CD4-positive, alpha-beta T cell (primary cell): ENCODE results near the gene ANKLE1. TPM values are rescaled to one million over a fixed set of nuclear protein-coding genes. Genes with fewer than 3 reads are reported as not detected.

Experiments used
- ATAC-seq: fragments of 200-7000 bp; cut with Tn5 transposase; one replicate; pipeline ENCODE4 v1.10.0; 2022; ENCODE audit warnings: mild to moderate bottlenecking; ENCODE audit not compliant: poor library complexity
- CTCF ChIA-PET: fragments of 350-600 bp; sonication (Branson Sonifier 250); formaldehyde crosslinking; loops from one replicate; lab custom pipeline; 2021; ENCODE audit warnings: antibody characterized with exemption, inconsistent platforms; lab: Charles Lee
- POLR2A ChIA-PET: fragments of 350-600 bp; sonication (Branson Sonifier 250); formaldehyde crosslinking; loops from one replicate; lab custom pipeline; 2021; ENCODE audit warnings: antibody characterized with exemption, inconsistent platforms; lab: Charles Lee
- DNase-seq, 14 experiments: peaks; one replicate each; pipeline ENCODE4 v3.0.0-alpha.2; 2013 to 2020; ENCODE audit warnings: mixed read lengths in 2 of 14
- H3K27ac ChIP-seq, 2 donors: one replicate each; pipeline versions ENCODE4 v1.5.1 to v1.7.0; 2013; ENCODE audit warnings: low read length in 2 of 2, low read depth in 1 of 2, mild to moderate bottlenecking in 1 of 2
- H3K27me3 ChIP-seq, 2 experiments: 1 replicate in 1 of 2; 2 replicates in 1 of 2; pipeline versions ENCODE4 v1.6.1 to v1.7.0; 2013; ENCODE audit warnings: low read length in 2 of 2, control low read depth in 1 of 2, mild to moderate bottlenecking in 1 of 2, moderate library complexity in 1 of 2; ENCODE audit not compliant: insufficient read depth in 2 of 2, control insufficient read depth in 1 of 2
- H3K36me3 ChIP-seq: one replicate; pipeline ENCODE4 v1.6.1; 2013; ENCODE audit warnings: low read length, control low read depth; ENCODE audit not compliant: insufficient read depth
- H3K4me1 ChIP-seq: one replicate; pipeline ENCODE4 v1.6.1; 2013; ENCODE audit warnings: low read length, control low read depth; ENCODE audit not compliant: insufficient read depth
- H3K4me3 ChIP-seq: one replicate; pipeline ENCODE4 v1.5.1; 2013; ENCODE audit warnings: mild to moderate bottlenecking, low read length, moderate library complexity
- H3K9me3 ChIP-seq, 2 experiments: 1 replicate in 1 of 2; 2 replicates in 1 of 2; pipeline versions ENCODE4 v1.6.1 to v1.7.0; 2013; ENCODE audit warnings: low read length in 2 of 2, mild to moderate bottlenecking in 2 of 2, control low read depth in 1 of 2, moderate library complexity in 1 of 2; ENCODE audit not compliant: control insufficient read depth in 1 of 2, insufficient read depth in 1 of 2
- H3K27ac Mint-ChIP-seq: one replicate; pipeline ENCODE4 v1.8.0; 2020; ENCODE audit warnings: mixed read lengths
- H3K27me3 Mint-ChIP-seq: one replicate; pipeline ENCODE4 v1.8.0; 2021; ENCODE audit warnings: mixed read lengths
- H3K36me3 Mint-ChIP-seq: one replicate; pipeline ENCODE4 v1.8.0; 2021; ENCODE audit warnings: low read depth, mixed read lengths
- H3K4me1 Mint-ChIP-seq: one replicate; pipeline ENCODE4 v1.8.0; 2021; ENCODE audit warnings: low read depth, mixed read lengths
- H3K4me3 Mint-ChIP-seq: one replicate; pipeline ENCODE4 v1.8.0; 2020; ENCODE audit warnings: mild to moderate bottlenecking, mixed read lengths
- H3K9me3 Mint-ChIP-seq: one replicate; pipeline ENCODE4 v1.8.0; 2020; ENCODE audit warnings: mixed read lengths
- intact Hi-C, 2 experiments: fragments of 100-400 bp; cut with DNase I in 1 of 2; cut with micrococcal nuclease in 1 of 2; formaldehyde crosslinking; loops; one replicate each; pipeline versions ENCODE4 v1.15.1 to v1.9.0; 2023 to 2025; cut with DNase I, micrococcal nuclease
- total RNA-seq, 174 experiments: library from RNA in 2 of 174; stranded (reverse) in 2 of 174; gene quantifications; one replicate each; pipeline ENCODE4 v1.2.3 and lab custom pipeline; 2021 to 2026
- TF ChIP-seq, protein P1 (sequence below): fragments of 200-600 bp; IDR thresholded peaks from one replicate; pipeline ENCODE4 v1.8.0; 2022; ENCODE audit warnings: antibody characterized with exemption, mild to moderate bottlenecking

ANKLE1 gene
- total RNA-seq, 2 experiments from 2014 or later = 0.85 to 1.9 TPM

DNA sequence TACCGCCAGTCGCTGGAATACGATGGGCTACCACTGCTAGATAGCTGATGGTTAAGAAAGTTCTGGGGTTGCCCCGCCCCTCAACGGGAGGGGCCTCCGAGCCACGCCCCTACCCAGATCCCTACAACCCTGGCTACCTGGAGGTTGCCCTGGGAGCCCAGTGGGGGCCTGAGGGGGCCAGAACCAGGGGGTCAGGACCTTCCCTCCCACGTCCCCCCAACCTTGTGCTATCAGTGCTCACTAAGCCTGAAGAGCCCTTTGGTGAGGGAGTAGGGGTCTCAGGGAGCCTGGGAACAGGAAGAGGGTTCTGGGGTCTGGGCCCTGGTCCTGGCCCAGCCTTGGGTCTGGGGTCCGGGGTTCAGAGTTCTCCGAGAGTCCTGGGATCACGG is 46.8 kb upstream of the ANKLE1 start:
- TF ChIP-seq, protein P1, sequence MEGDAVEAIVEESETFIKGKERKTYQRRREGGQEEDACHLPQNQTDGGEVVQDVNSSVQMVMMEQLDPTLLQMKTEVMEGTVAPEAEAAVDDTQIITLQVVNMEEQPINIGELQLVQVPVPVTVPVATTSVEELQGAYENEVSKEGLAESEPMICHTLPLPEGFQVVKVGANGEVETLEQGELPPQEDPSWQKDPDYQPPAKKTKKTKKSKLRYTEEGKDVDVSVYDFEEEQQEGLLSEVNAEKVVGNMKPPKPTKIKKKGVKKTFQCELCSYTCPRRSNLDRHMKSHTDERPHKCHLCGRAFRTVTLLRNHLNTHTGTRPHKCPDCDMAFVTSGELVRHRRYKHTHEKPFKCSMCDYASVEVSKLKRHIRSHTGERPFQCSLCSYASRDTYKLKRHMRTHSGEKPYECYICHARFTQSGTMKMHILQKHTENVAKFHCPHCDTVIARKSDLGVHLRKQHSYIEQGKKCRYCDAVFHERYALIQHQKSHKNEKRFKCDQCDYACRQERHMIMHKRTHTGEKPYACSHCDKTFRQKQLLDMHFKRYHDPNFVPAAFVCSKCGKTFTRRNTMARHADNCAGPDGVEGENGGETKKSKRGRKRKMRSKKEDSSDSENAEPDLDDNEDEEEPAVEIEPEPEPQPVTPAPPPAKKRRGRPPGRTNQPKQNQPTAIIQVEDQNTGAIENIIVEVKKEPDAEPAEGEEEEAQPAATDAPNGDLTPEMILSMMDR = no peak
- Mint-ChIP-seq H3K9me3 (no peaks in the 10 kb centered on the region), H3K27ac (peak overlapping the region; percentile 47), H3K36me3 (no peaks in the 10 kb centered on the region), H3K4me1 (peaks cover 6% of the 10 kb centered on the region), H3K27me3 (no peaks in the 10 kb centered on the region), H3K4me3 (peak overlapping the region; percentile 87)
- DNase-seq = peak in 13 of 14 experiments; percentile 27 to 79 (median 55)
- intact Hi-C loops = loop anchor here (1.0 to 2.0 kb wide), 5 partner anchors 20 to 168 kb away; partner anchors contain the start of genes USE1 (in 2 of the 2), HAUS8 (in 1 of the 2) and MYO9B (in 1 of the 2)
- Histone ChIP-seq H3K27me3 (no peaks in the 10 kb centered on the region), H3K4me1 (peaks cover 22% of the 10 kb centered on the region), H3K36me3 (no peaks in the 10 kb centered on the region), H3K9me3 (no peaks in the 10 kb centered on the region), H3K4me3 (peak overlapping the region; percentile 87), H3K27ac (peak overlapping the region in 1 of 2 donors; percentile 34)
- ChIA-PET POLR2A (interaction anchor here (0.8 to 3.6 kb wide), 13 partner anchors 9 to 167 kb away, joined by 3 to 51 read pairs (median 4); partner anchors contain the start of genes BABAM1, HAUS8, MYO9B and OCEL1), CTCF (interaction anchor here (0.8 to 2.5 kb wide), 12 partner anchors 8 to 157 kb away, joined by 3 to 14 read pairs (median 6); partner anchors contain the start of genes BABAM1, OCEL1 and USE1)
- peak; percentile 63 for ATAC-seq

DNA sequence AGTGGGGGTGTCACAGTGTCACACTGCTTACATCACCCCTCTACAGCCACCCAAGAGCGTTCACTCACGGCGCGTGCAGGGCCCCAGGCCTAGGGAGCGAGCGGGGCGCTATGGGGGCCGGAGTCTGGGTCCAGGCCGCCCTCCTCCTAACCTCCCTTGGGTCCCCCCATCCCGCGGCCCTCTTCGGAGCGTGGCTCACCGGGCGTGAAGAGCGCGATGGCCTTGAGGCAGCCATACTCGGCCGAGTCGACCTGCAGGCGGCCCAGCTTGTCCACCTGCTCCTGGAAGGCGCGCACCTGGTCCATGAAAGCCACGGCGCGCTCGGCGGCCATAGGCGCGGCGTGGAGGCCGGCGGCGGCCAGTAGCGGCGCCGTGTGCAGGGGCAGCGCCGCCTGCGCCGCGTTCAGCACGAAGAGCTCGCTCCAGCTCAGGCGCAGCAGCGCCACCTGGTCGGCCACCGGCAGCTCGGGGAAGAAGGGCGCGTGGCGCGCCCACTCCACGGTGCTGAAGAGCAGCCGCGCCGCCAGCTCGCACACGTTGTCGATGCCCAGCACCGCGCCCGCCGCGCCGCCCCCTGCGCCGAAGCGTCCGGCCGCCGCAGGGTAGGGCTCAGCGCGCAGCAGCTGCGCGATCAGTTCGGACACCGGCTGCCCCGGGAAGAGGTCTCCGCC is 46.3 kb upstream of the ANKLE1 start:
- CTCF ChIA-PET = interaction anchor here (0.7 to 2.5 kb wide), 13 partner anchors 9 to 156 kb away, joined by 3 to 14 read pairs (median 5); partner anchors contain the start of genes BABAM1, OCEL1 and USE1
- Histone ChIP-seq H3K27ac (peak overlapping the region in 1 of 2 donors; percentile 34), H3K4me3 (peak overlapping the region; percentile 87), H3K36me3 (no peaks in the 10 kb centered on the region), H3K27me3 (no peaks in the 10 kb centered on the region), H3K9me3 (no peaks in the 10 kb centered on the region), H3K4me1 (peaks cover 22% of the 10 kb centered on the region)
- Mint-ChIP-seq H3K27ac (peak overlapping the region; percentile 47), H3K4me3 (peak overlapping the region; percentile 87), H3K36me3 (no peaks in the 10 kb centered on the region), H3K27me3 (no peaks in the 10 kb centered on the region), H3K4me1 (peaks cover 6% of the 10 kb centered on the region), H3K9me3 (no peaks in the 10 kb centered on the region)
- POLR2A ChIA-PET = interaction anchor here (0.7 to 3.6 kb wide), 16 partner anchors 9 to 184 kb away, joined by 3 to 51 read pairs (median 4); partner anchors contain the start of genes BABAM1, DDA1, HAUS8 and MYO9B
- ATAC-seq (peak; percentile 92), DNase-seq (peak; percentile 57 to 92 (median 73))
- intact Hi-C loops = loop anchor here (1.0 to 2.0 kb wide), 5 partner anchors 20 to 169 kb away; partner anchors contain the start of genes USE1 (in 2 of the 2), HAUS8 (in 1 of the 2) and MYO9B (in 1 of the 2)
- TF ChIP-seq, protein P1 = peak; percentile 67

- H3K4me1 Mint-ChIP-seq = peaks cover 6% of the 10 kb centered on the region
- TF ChIP-seq, protein P1 = no peak
- intact Hi-C loops = loop anchor here (1.0 to 2.0 kb wide), 5 partner anchors 21 to 169 kb away; partner anchors contain the start of genes USE1 (in 2 of the 2), HAUS8 (in 1 of the 2) and MYO9B (in 1 of the 2)
- DNase-seq = peak in 3 of 14 experiments; percentile 20 to 57 (median 47)
- Histone ChIP-seq H3K4me3 (no peak overlapping the region), H3K27ac (no peak overlapping the region), H3K9me3 (no peaks in the 10 kb centered on the region), H3K4me1 (peaks cover 22% of the 10 kb centered on the region), H3K27me3 (no peaks in the 10 kb centered on the region), H3K36me3 (no peaks in the 10 kb centered on the region)
- ATAC-seq = peak; percentile 28
- H3K4me3 Mint-ChIP-seq = peak overlapping the region; percentile 62
- no peak overlapping the region for H3K27ac Mint-ChIP-seq
- H3K27me3 Mint-ChIP-seq = no peaks in the 10 kb centered on the region
- ChIA-PET POLR2A (interaction anchor here (0.6 to 3.6 kb wide), 16 partner anchors 10 to 183 kb away, joined by 3 to 51 read pairs (median 4); partner anchors contain the start of genes BABAM1, DDA1, HAUS8 and MYO9B), CTCF (interaction anchor here (0.7 to 2.5 kb wide), 13 partner anchors 9 to 155 kb away, joined by 3 to 14 read pairs (median 5); partner anchors contain the start of genes BABAM1, OCEL1 and USE1)
- H3K36me3 Mint-ChIP-seq = no peaks in the 10 kb centered on the region
- no peaks in the 10 kb centered on the region for H3K9me3 Mint-ChIP-seq
Observed at GRCh38 chr19:17235971-17236777, 45.5 kb upstream of the ANKLE1 start.
